ENCODE results near the gene CERCAM. TPM values are rescaled to one million over a fixed set of nuclear protein-coding genes. Genes with fewer than 3 reads are reported as not detected.
A peak's percentile ranks its signal among the peaks of the same experiment; 100 is the strongest.
"Not testable (repeated sequence)": the region's sequence is repeated elsewhere in the genome, so short reads cannot be mapped to it uniquely, and the experiment has no call there.

Gene CERCAM
- total RNA-seq, 1 experiment from 2014 or later: 2.3 TPM

DNA sequence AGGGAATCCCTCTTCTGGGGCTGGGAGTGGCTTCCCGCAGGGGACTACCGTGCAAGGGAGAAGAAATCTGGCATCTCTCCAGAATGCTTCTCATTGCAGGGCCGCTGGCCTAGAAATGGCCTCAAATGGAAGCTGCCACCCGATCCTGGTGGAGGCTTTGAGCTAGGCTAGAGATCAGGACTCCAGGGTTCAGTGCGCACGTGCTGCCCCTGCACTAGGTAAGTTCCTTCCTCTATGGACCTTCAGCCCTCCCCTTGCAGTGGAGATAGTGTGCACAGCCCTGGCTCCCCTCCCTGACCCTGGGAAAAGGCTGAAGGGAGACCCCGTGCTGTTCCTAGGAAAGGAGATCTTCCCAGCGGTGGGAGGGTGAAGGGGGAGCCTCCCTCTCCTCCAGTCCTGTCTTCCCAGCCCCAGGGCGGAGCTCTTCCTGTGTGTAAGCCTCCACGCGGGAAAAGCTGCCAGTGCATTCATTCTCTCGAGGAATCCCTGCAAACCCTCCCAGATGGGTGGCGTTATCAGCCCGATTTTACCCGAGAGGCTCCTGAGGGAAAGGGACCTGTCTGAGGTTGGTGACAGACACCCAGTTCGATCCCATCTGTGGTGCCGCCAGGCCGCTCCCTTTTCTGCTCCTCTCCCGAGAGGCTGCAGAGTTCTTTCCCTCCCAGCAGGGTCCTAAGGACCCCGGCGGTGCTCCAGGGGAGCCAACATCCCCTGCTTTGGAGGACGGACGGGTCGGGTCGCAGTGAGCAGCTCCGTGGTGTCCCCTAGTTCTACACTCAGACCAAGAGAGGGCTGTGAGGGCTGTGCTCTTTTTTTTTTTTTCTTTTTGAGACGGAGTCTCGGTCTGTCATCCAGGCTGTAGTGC, 1.4 kb upstream of the CERCAM start:
- Mint-ChIP-seq H3K36me3 (ENCODE audit: insufficient read depth, unreplicated experiment) (no peaks in the 10 kb centered on the region), H3K9me3 (ENCODE audit: unreplicated experiment) (no peaks in the 10 kb centered on the region), H3K27me3 (ENCODE audit: insufficient read depth, unreplicated experiment) (peaks cover 24% of the 10 kb centered on the region), H3K4me3 (ENCODE audit: unreplicated experiment) (peak overlapping the region; percentile 66), H3K4me1 (ENCODE audit: insufficient read depth, unreplicated experiment) (peaks cover 6% of the 10 kb centered on the region), H3K27ac (ENCODE audit: low read depth, unreplicated experiment) (peak overlapping the region; percentile 46)
- TF ChIP-seq, protein P1, sequence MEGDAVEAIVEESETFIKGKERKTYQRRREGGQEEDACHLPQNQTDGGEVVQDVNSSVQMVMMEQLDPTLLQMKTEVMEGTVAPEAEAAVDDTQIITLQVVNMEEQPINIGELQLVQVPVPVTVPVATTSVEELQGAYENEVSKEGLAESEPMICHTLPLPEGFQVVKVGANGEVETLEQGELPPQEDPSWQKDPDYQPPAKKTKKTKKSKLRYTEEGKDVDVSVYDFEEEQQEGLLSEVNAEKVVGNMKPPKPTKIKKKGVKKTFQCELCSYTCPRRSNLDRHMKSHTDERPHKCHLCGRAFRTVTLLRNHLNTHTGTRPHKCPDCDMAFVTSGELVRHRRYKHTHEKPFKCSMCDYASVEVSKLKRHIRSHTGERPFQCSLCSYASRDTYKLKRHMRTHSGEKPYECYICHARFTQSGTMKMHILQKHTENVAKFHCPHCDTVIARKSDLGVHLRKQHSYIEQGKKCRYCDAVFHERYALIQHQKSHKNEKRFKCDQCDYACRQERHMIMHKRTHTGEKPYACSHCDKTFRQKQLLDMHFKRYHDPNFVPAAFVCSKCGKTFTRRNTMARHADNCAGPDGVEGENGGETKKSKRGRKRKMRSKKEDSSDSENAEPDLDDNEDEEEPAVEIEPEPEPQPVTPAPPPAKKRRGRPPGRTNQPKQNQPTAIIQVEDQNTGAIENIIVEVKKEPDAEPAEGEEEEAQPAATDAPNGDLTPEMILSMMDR (IDR thresholded peaks at IDR 0.05; ENCODE audit: unreplicated experiment): no peak
- DNase-seq (ENCODE audit: unreplicated experiment): no peak
- ChIA-PET POLR2A (interaction anchor here (0.6 to 1.6 kb wide), 5 partner anchors 9 to 136 kb away, joined by 3 to 8 read pairs (median 4); partner anchors contain the start of genes SPTAN1 and URM1), CTCF (interaction anchor here (0.6 to 1.9 kb wide), 20 partner anchors 9 to 1260 kb away, joined by 3 to 12 read pairs (median 4); partner anchors contain the start of gene DYNC2I2)
- no TSS peak for BruUV-seq (replicated peaks)
- intact Hi-C loops (cut with micrococcal nuclease): loop anchor here (10.0 kb wide), 1 partner anchor 54 kb away; no protein-coding TSS in a partner anchor

DNA sequence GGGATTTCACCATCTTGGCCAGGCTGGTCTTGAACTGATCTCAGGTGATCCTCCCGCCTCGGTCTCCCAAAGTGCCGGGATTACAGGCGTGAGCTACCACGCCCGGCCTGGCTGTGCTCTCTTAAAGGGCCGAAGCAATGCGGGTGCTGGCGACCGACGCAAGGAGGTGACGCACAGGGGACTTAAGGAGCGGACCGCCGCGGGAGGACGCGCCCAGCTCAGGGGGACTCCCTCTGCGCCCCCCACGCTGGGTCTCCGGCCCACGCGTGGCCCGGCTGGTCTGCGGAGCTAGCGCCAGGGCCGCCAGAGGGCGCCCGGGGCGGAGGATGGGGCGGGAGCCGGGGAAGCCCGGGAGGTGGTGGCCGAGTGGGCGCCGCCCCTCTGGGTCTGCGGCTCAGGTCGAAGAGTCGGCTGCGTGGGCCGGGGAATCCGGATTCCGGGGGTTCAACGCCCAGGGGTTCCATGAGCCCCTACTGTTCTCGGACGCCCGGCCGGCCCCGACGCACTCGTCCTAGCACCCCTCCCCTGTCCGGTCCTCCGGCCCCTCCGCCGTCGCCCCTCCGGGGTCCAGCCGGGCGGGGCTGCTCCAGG, 502 bp upstream of the CERCAM start:
- H3K27ac Mint-ChIP-seq (ENCODE audit: low read depth, unreplicated experiment): peak overlapping the region; percentile 46
- BruUV-seq (replicated peaks): no TSS peak
- H3K9me3 Mint-ChIP-seq (ENCODE audit: unreplicated experiment): no peaks in the 10 kb centered on the region
- H3K36me3 Mint-ChIP-seq (ENCODE audit: insufficient read depth, unreplicated experiment): no peaks in the 10 kb centered on the region
- peak overlapping the region; percentile 66 for H3K4me3 Mint-ChIP-seq (ENCODE audit: unreplicated experiment)
- ChIA-PET POLR2A (interaction anchor here (0.5 to 1.6 kb wide), 5 partner anchors 10 to 136 kb away, joined by 3 to 8 read pairs (median 3); partner anchors contain the start of genes SPTAN1 and URM1), CTCF (interaction anchor here (0.6 to 1.6 kb wide), 20 partner anchors 9 to 1261 kb away, joined by 3 to 12 read pairs (median 3); partner anchors contain the start of genes DYNC2I2 and URM1)
- peaks cover 16% of the 10 kb centered on the region for H3K27me3 Mint-ChIP-seq (ENCODE audit: insufficient read depth, unreplicated experiment)
- intact Hi-C loops (cut with micrococcal nuclease): no loop called here
- TF ChIP-seq, protein P1 (IDR thresholded peaks at IDR 0.05; ENCODE audit: unreplicated experiment): peak; percentile 93
- peaks cover 6% of the 10 kb centered on the region for H3K4me1 Mint-ChIP-seq (ENCODE audit: insufficient read depth, unreplicated experiment)
- DNase-seq (ENCODE audit: unreplicated experiment): peak; percentile 55

DNA sequence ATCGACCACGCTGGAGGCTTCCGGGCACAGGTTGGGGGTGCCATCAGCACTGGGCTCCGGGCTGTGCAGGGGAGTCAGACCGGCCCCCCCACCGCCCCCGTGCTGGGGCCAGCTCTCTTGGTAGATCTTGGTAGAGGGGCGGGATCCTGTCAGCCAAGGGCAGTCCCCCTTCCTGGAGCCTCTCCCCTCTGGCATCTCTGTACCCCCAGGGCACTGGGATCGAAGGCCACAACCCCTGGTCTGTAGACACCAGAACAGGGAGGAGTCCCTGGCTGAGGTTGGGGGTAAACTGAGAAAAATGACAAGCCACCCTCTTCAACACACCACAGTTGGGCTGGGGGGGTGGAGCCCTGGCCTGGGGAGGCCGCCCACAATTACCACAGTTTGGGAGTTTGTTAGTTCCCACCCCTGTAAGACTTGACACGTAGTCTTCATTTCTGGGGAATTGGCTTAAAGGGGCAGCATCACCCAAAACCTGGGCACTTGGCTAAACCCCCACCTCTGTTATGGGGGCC, 882 bp downstream of the CERCAM start:
- peak overlapping the region; percentile 61 for H3K4me3 Mint-ChIP-seq (ENCODE audit: unreplicated experiment)
- H3K27me3 Mint-ChIP-seq (ENCODE audit: insufficient read depth, unreplicated experiment): peaks cover 2% of the 10 kb centered on the region
- BruUV-seq (replicated peaks): no TSS peak
- no peak overlapping the region for H3K27ac Mint-ChIP-seq (ENCODE audit: low read depth, unreplicated experiment)
- peaks cover 6% of the 10 kb centered on the region for H3K36me3 Mint-ChIP-seq (ENCODE audit: insufficient read depth, unreplicated experiment)
- no peak for DNase-seq (ENCODE audit: unreplicated experiment)
- CTCF ChIA-PET: interaction anchor here (0.7 to 0.9 kb wide), 3 partner anchors 15 to 164 kb away, joined by 3 to 4 read pairs (median 3); no protein-coding TSS in a partner anchor
- peaks cover 6% of the 10 kb centered on the region for H3K4me1 Mint-ChIP-seq (ENCODE audit: insufficient read depth, unreplicated experiment)
- POLR2A ChIA-PET: no interaction called here
- H3K9me3 Mint-ChIP-seq (ENCODE audit: unreplicated experiment): no peaks in the 10 kb centered on the region
- TF ChIP-seq, protein P1 (IDR thresholded peaks at IDR 0.05; ENCODE audit: unreplicated experiment): no peak
- intact Hi-C loops (cut with micrococcal nuclease): no loop called here

DNA sequence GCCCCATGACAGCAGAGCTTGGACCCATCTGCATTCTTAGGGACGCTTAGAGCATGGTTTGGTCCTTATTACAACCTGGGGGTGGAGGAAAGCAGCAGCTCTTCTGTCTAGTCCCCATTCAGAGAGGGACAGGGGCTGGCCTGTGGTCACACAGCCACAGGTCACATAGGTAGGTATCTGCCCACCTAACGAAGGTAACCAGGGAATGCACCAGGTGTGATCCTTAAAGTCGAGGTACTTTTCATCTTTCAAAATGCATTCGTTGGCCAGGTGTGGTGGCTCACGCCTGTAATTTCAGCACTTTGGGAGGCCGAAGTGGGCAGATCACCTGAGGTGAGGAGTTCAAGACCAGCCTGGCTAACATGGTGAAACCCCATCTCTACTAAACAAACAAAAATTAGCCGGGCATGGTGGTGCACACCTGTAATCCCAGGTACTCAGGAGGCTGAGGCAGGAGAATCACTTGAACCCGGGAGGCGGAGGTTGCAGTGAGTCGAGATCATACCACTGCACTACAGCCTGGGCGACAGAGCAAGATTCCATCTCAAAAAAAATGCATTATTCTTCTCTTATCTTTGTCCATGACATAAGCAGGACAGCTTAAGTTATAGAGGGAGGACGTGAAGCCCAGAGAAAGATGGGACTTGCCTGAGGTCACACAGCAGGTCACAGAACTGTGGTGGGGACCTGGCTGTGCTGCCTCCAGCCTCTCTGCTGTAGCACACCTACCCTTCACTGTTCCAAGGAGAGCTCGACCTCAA, 1.5 kb downstream of the CERCAM start:
- BruUV-seq (replicated peaks); H3K4me3 Mint-ChIP-seq (ENCODE audit: unreplicated experiment); H3K4me1 Mint-ChIP-seq (ENCODE audit: insufficient read depth, unreplicated experiment); POLR2A ChIA-PET; H3K27me3 Mint-ChIP-seq (ENCODE audit: insufficient read depth, unreplicated experiment); intact Hi-C loops (cut with micrococcal nuclease); H3K9me3 Mint-ChIP-seq (ENCODE audit: unreplicated experiment); H3K36me3 Mint-ChIP-seq (ENCODE audit: insufficient read depth, unreplicated experiment); DNase-seq (ENCODE audit: unreplicated experiment); H3K27ac Mint-ChIP-seq (ENCODE audit: low read depth, unreplicated experiment): not testable (repeated sequence)
- CTCF ChIA-PET: interaction anchor here (0.7 to 0.8 kb wide), 2 partner anchors 90 to 163 kb away, joined by 3 to 4 read pairs; no protein-coding TSS in a partner anchor
